ENCODE data around the gene NBPF12. TPM values are rescaled to one million over a fixed set of nuclear protein-coding genes. Genes with fewer than 3 reads are reported as not detected.
"Not testable (repeated sequence)": the region's sequence is repeated elsewhere in the genome, so short reads cannot be mapped to it uniquely, and the experiment has no call there.

NBPF12 gene, protein sequence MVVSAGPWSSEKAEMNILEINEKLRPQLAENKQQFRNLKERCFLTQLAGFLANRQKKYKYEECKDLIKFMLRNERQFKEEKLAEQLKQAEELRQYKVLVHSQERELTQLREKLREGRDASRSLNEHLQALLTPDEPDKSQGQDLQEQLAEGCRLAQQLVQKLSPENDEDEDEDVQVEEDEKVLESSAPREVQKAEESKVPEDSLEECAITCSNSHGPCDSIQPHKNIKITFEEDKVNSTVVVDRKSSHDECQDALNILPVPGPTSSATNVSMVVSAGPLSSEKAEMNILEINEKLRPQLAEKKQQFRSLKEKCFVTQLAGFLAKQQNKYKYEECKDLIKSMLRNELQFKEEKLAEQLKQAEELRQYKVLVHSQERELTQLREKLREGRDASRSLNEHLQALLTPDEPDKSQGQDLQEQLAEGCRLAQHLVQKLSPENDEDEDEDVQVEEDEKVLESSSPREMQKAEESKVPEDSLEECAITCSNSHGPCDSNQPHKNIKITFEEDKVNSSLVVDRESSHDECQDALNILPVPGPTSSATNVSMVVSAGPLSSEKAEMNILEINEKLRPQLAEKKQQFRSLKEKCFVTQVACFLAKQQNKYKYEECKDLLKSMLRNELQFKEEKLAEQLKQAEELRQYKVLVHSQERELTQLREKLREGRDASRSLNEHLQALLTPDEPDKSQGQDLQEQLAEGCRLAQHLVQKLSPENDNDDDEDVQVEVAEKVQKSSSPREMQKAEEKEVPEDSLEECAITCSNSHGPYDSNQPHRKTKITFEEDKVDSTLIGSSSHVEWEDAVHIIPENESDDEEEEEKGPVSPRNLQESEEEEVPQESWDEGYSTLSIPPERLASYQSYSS (N-terminal part only)
- total RNA-seq (25.7 TPM), polyA plus RNA-seq (1 to 10 TPM; 1.7 to 2.1 (median 1.9) TPM)

DNA sequence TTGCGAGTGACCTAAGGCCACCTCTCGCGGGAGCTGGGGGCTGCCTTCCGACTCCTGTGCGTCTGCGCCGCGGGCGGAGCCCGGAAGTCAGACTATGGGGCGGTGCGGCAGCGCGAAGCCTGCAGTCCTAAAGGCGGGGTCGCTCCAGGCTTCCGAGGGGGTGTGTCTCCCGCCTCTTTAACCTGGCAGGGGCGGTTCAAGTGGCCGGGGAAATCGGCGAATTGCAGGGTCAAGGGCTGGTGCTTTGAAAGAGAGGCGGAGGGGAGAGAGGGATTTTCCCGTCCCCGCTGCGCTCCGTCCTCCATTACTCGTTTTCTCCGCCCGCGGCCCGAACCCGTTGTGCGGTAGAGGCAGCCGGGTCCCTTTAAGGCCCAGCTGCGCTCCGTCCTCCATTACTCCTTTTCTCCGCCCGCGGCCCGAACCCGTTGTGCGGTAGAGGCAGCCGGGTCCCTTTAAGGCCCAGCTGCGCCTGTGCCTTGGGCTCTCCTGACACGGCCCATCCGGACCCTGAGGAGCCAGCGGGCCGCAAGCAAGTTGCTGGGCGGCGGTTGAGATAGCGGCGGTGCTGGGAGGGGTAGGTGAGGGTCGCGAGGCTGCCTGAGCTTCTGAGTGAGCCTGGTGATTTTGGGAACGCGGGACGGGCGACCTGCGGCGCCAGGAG is at the start of gene NBPF12:
Gene NBPF12, plus strand, starts transcription at position 83 of the 661 bp plus-strand sequence. CDS start 21,820 bp downstream, outside the sequence.
- H3K27ac ChIP-seq (ENCODE audit: insufficient read depth, low read length, poor library complexity, severe bottlenecking): peak within 1 kb of the TSS; percentile 67
- H3K36me3 Mint-ChIP-seq; H3K9me3 Mint-ChIP-seq; H3K9me3 ChIP-seq (ENCODE audit: control insufficient read depth in 2 of 2, low read length in 2 of 2); H3K36me3 ChIP-seq (ENCODE audit: control insufficient read depth, insufficient read depth, low read length); H3K27me3 ChIP-seq (ENCODE audit: control insufficient read depth, insufficient read depth, low read length); H3K4me1 ChIP-seq (ENCODE audit: control insufficient read depth, insufficient read depth, low read length, poor library complexity, severe bottlenecking); H3K27me3 Mint-ChIP-seq: not testable (repeated sequence)
- peak within 1 kb of the TSS; percentile 60 to 91 (median 90) for H3K27ac Mint-ChIP-seq
- H3K4me3 ChIP-seq (ENCODE audit: low read depth, low read length): peak within 1 kb of the TSS; percentile 75
- ATAC-seq (ENCODE audit: low read depth in 2 of 2): peak; percentile 90 to 91
- H3K4me1 Mint-ChIP-seq: peaks cover 4 to 24% (median 12%) of the 10 kb centered on the region in 4 donors
- H3K4me3 Mint-ChIP-seq: peak within 1 kb of the TSS; percentile 95 to 99 (median 98)
- DNase-seq: peak; percentile 70 to 87 (median 76)

DNA sequence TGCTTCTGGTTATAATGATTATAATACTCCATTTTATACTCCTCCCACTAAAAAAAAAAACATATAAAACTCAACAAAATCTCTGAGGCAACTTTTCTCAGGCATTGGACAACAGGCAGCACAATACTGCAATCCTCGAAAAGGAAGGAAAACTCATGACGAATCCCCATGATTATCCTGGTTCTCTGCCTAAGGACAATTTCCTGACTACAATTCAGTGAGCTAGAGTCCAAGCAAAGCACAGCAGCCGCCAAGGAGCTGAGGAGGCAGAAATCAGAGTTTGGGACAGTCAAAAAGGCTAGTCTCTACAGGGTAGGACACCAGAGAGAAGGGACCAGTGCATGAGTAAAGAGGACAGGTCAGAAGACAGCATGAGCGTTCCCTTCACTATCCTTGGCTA is 46.8 kb upstream of the NBPF12 start:
- ATAC-seq (ENCODE audit: low read depth in 2 of 2); H3K27ac Mint-ChIP-seq; H3K27ac ChIP-seq (ENCODE audit: insufficient read depth, low read length, poor library complexity, severe bottlenecking); H3K36me3 Mint-ChIP-seq; H3K36me3 ChIP-seq (ENCODE audit: control insufficient read depth, insufficient read depth, low read length); H3K4me3 Mint-ChIP-seq; H3K4me1 Mint-ChIP-seq; H3K4me3 ChIP-seq (ENCODE audit: low read depth, low read length); H3K4me1 ChIP-seq (ENCODE audit: control insufficient read depth, insufficient read depth, low read length, poor library complexity, severe bottlenecking); H3K27me3 Mint-ChIP-seq; DNase-seq; H3K27me3 ChIP-seq (ENCODE audit: control insufficient read depth, insufficient read depth, low read length); H3K9me3 ChIP-seq (ENCODE audit: control insufficient read depth in 2 of 2, low read length in 2 of 2); H3K9me3 Mint-ChIP-seq: not testable (repeated sequence)

DNA sequence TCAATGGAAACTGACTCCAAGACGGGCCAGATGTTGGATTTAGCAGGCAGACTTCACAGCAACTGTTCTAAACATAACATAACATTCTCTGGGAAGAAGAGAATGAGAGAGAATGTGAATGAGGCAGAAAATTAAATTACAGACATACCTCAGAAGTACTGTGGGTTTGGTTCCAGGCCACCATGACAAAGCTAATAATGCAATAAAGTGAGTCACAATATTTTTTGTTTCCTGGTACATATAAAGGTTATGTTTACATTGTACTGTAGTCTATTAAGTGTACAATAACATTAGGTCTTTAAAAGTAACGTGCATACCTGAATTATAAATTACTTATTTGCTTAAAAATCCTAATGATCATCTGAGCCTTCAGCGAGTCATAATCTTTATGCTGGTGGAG is 45.8 kb upstream of the NBPF12 start:
- not testable (repeated sequence) for H3K9me3 ChIP-seq (ENCODE audit: control insufficient read depth in 2 of 2, low read length in 2 of 2); H3K9me3 Mint-ChIP-seq; H3K27me3 ChIP-seq (ENCODE audit: control insufficient read depth, insufficient read depth, low read length); H3K27ac Mint-ChIP-seq; ATAC-seq (ENCODE audit: low read depth in 2 of 2); H3K27me3 Mint-ChIP-seq; H3K27ac ChIP-seq (ENCODE audit: insufficient read depth, low read length, poor library complexity, severe bottlenecking); H3K36me3 Mint-ChIP-seq; H3K4me3 ChIP-seq (ENCODE audit: low read depth, low read length); H3K4me1 Mint-ChIP-seq; DNase-seq; H3K36me3 ChIP-seq (ENCODE audit: control insufficient read depth, insufficient read depth, low read length); H3K4me3 Mint-ChIP-seq; H3K4me1 ChIP-seq (ENCODE audit: control insufficient read depth, insufficient read depth, low read length, poor library complexity, severe bottlenecking)

DNA sequence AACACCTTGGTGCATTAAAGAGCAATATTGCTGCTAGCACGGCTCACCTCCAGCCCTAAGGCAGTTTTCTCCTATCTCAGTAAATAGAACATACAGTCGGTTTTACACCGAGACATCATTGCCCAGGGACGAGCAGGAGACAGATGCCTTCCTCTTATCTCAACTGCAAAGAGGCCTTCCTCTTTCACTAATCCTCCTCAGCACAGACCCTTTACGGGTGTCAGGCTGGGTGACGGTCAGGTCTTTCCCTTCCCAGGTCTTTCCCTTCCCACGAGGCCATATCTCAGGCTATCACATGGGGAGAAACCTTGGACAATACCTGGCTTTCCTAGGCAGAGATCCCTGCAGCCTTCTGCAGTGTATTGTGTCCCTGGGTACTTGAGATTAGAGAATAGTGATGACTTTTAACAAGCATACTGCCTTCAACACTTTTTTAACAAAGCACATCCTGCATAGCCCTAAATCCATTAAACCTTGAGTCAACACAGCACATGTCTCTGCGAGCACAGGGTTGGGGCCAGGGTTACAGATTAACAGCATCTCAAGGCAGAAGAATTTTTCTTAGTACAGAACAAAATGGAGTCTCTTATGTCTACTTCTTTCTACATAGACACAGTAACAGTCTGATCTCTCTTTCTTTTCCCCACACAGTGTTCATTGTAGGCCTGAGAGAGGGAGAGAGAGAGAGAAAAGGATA is 30.4 kb upstream of the NBPF12 start:
- not testable (repeated sequence) for ATAC-seq (ENCODE audit: low read depth in 2 of 2); H3K4me1 ChIP-seq (ENCODE audit: control insufficient read depth, insufficient read depth, low read length, poor library complexity, severe bottlenecking); H3K4me1 Mint-ChIP-seq; H3K36me3 Mint-ChIP-seq; H3K36me3 ChIP-seq (ENCODE audit: control insufficient read depth, insufficient read depth, low read length); H3K4me3 ChIP-seq (ENCODE audit: low read depth, low read length); H3K9me3 ChIP-seq (ENCODE audit: control insufficient read depth in 2 of 2, low read length in 2 of 2); DNase-seq; H3K4me3 Mint-ChIP-seq; H3K27ac Mint-ChIP-seq; H3K27ac ChIP-seq (ENCODE audit: insufficient read depth, low read length, poor library complexity, severe bottlenecking); H3K9me3 Mint-ChIP-seq; H3K27me3 Mint-ChIP-seq; H3K27me3 ChIP-seq (ENCODE audit: control insufficient read depth, insufficient read depth, low read length)

DNA sequence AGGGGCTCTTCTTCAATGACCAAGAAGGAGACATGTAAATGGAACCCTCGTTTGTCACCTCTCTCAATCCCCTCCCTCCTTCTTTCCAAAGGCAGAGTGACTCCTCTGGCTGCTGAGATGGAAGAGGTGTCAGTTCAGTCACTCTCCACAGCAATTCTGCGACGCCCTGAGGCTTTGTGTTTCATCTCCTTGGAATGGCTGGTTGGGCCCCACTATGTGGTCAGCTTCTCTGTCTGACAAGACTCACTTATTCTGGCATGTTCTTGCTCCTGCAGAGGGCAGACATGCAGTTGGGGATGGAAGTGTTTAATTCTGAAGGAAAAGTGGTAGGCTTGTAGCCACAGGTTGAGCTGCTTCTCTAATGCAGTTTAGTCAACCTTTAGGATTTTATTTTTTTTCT is 25.1 kb upstream of the NBPF12 start:
- H3K9me3 Mint-ChIP-seq; H3K4me1 Mint-ChIP-seq; H3K27me3 Mint-ChIP-seq; H3K36me3 Mint-ChIP-seq; H3K9me3 ChIP-seq (ENCODE audit: control insufficient read depth in 2 of 2, low read length in 2 of 2); H3K27me3 ChIP-seq (ENCODE audit: control insufficient read depth, insufficient read depth, low read length); H3K36me3 ChIP-seq (ENCODE audit: control insufficient read depth, insufficient read depth, low read length); H3K27ac Mint-ChIP-seq; ATAC-seq (ENCODE audit: low read depth in 2 of 2); H3K27ac ChIP-seq (ENCODE audit: insufficient read depth, low read length, poor library complexity, severe bottlenecking); H3K4me1 ChIP-seq (ENCODE audit: control insufficient read depth, insufficient read depth, low read length, poor library complexity, severe bottlenecking); H3K4me3 ChIP-seq (ENCODE audit: low read depth, low read length): not testable (repeated sequence)
- peak overlapping the region in 1 of 4 donors; percentile 43 for H3K4me3 Mint-ChIP-seq
- peak in 1 of 3 donors; percentile 0 for DNase-seq

DNA sequence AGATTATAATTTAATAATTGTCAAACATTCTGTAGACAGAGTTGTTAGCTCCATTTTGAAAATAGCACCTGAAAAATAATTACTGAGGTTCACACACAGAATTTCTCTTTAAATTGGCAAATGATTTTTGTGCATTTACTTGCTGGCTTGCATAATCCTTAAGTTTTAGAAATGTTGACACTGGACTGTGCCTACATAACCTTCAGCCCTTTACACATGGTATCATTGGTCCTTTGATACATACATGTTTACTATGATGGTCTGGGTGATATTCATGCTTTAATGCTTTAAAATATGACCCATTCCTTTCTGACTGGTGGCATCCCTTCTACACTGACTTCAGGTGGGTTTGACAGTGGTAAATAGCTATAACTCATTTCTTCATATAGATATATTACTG is 17.3 kb upstream of the NBPF12 start:
- H3K9me3 Mint-ChIP-seq; ATAC-seq (ENCODE audit: low read depth in 2 of 2); H3K9me3 ChIP-seq (ENCODE audit: control insufficient read depth in 2 of 2, low read length in 2 of 2); H3K4me1 ChIP-seq (ENCODE audit: control insufficient read depth, insufficient read depth, low read length, poor library complexity, severe bottlenecking); H3K36me3 Mint-ChIP-seq; H3K4me3 Mint-ChIP-seq; H3K4me1 Mint-ChIP-seq; H3K27me3 ChIP-seq (ENCODE audit: control insufficient read depth, insufficient read depth, low read length); H3K4me3 ChIP-seq (ENCODE audit: low read depth, low read length); H3K27me3 Mint-ChIP-seq; H3K27ac Mint-ChIP-seq; H3K36me3 ChIP-seq (ENCODE audit: control insufficient read depth, insufficient read depth, low read length); H3K27ac ChIP-seq (ENCODE audit: insufficient read depth, low read length, poor library complexity, severe bottlenecking); DNase-seq: not testable (repeated sequence)

DNA sequence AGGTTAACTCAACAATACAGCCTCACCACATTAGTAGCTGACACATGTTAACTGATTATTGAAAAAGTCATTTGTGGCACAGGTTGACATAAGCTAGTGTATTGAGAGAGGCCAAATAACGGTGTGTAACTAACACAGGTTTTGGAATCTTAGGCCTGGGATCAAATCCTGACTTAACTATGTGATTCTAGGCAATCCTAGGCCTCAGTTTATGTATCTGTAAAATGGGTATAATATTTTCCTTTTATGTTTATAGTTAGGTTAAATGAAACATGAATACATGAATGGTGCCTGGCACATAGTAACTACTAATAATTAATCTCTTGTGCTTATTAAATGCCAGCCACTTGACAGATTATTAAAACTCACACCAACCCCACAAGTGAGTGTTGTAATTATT is 15.5 kb upstream of the NBPF12 start:
- H3K4me3 Mint-ChIP-seq: not testable (repeated sequence)

More for the DNA sequence above, 15.5 kb upstream of the NBPF12 start:
- not testable (repeated sequence) for H3K36me3 Mint-ChIP-seq; H3K27ac ChIP-seq (ENCODE audit: insufficient read depth, low read length, poor library complexity, severe bottlenecking); H3K9me3 Mint-ChIP-seq; H3K27ac Mint-ChIP-seq; H3K27me3 Mint-ChIP-seq; H3K27me3 ChIP-seq (ENCODE audit: control insufficient read depth, insufficient read depth, low read length); H3K36me3 ChIP-seq (ENCODE audit: control insufficient read depth, insufficient read depth, low read length); H3K4me1 Mint-ChIP-seq; H3K9me3 ChIP-seq (ENCODE audit: control insufficient read depth in 2 of 2, low read length in 2 of 2); H3K4me3 ChIP-seq (ENCODE audit: low read depth, low read length); ATAC-seq (ENCODE audit: low read depth in 2 of 2); DNase-seq; H3K4me1 ChIP-seq (ENCODE audit: control insufficient read depth, insufficient read depth, low read length, poor library complexity, severe bottlenecking)
